ENCODE measurements around the gene ALKBH4. TPM values are rescaled to one million over a fixed set of nuclear protein-coding genes. Genes with fewer than 3 reads are reported as not detected.
"Not testable (repeated sequence)": the region's sequence is repeated elsewhere in the genome, so short reads cannot be mapped to it uniquely, and the experiment has no call there.

ALKBH4 gene, protein sequence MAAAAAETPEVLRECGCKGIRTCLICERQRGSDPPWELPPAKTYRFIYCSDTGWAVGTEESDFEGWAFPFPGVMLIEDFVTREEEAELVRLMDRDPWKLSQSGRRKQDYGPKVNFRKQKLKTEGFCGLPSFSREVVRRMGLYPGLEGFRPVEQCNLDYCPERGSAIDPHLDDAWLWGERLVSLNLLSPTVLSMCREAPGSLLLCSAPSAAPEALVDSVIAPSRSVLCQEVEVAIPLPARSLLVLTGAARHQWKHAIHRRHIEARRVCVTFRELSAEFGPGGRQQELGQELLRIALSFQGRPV
- total RNA-seq, result 54.7 TPM

DNA sequence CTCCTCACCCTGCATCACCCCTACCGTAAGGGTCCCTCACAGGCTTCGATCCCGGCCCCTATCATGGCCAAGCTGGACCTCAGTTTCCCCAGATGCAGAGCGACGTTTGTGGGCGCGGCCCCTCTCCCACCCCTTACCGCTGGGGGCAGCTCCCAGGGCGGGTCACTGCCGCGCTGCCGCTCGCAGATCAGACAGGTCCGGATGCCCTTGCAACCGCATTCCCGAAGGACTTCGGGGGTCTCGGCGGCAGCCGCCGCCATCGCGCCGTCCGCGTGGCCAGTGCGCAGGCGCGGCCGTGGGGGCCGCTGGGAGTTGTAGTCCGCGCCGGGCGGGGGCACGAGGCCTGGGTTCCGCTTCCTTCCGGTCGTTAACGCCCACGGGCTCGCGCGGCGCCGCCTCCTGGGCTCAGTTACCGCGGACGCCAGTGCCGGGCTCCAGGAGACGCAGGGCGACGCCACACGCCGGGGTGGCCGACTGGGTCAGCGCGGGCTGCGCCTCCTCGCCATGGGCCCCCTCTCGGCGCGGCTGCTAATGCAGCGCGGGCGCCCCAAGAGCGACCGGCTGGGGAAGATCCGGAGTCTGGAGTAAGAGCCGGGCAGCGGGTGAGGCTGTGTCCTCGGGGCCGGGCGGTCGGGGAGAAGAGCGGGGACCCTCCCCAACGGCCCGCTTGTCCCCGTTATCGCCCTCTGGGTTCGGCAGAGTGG lies at the start of gene ALKBH4, which contains the start of gene LRWD1:
TSS of gene ALKBH4 (minus strand) at position 287 of the 704 bp plus-strand sequence. CDS start at position 260, 27 bp downstream.
TSS of gene LRWD1 (plus strand) at position 408 of the 704 bp plus-strand sequence. CDS start at position 505, 97 bp downstream.
- peak; percentile 96 for DNase-seq

DNA sequence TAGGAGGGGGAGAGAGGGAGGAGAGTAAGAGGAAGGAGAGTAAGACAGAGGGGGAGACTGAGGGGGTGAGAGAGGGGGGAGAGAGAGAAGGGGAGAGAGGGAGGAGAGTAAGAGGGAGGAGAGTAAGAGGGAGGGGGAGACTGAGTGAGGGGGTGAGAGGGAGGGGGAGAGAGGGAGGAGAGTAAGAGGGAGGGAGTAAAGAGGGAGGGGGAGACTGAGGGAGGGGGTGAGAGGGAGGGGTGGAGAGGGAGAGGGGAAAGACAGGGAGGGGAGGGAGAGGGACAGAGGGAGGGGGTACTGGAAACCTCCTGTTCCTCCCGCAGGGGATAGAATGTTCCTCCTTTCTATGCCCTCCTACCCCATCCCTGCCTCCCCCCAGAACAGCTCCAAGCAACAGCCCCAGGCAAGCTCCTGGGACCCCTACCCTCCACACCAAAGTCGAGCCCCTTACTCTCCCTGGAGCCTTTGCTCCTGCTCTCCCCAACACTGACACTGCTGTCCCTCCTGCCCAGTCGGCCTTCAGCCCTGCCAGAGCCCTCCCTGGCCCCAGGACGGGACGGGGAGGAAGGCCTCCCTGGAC lies 48.1 kb upstream of the ALKBH4 start:
- DNase-seq, result not testable (repeated sequence)

DNA sequence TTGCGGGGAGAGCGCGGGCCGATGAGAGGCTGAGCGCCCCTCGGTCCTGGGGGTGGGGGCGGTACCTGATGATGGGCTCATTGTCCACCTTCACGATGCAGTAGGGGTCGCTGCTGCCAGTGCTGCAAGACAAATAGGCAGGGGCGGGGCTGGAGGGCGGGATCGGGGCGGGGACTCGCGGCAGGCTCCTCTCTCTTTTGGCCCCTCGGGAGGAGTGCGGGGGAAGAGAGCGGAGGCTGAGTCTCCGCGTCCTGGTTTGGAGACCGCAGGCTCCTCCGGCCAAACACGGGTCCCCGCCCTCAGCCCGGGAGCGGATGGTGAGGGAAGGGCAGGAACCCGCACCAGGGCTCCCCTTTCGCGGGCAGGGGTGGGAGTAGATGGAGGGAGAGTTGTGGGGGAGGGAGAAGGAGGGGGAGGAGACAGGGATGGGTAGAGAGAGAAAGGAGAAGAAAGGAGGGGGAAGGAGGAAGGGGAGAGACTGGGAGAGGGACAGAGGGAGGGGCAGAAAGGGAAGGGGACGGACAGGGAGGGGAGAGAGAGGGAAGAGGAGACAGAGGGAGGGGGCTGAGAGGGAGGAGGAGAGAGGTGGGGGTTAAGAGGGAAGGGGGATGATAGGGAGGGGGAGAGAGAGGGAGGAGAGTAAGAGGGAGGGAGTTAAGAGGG lies 47.3 kb upstream of the ALKBH4 start:
- not testable (repeated sequence) for DNase-seq

DNA sequence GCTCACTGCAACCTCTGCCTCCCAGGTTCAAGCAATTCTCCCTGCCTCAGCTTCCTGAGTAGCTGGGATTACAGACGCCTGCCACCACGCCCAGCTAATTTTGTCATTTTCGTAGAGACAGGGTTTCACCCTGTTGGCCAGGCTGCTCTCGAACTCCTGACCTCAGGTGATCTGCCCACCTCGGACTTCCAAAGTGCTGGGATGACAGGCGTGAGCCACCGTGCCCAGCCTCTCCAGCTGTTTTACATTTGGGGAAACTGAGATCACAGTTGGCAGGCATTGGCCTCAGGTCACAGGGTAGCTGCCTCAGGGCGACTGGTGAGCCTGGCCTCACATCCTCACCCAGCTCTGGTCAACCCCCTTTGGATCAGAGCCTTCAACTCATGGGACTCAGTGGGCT lies 45.9 kb upstream of the ALKBH4 start:
- not testable (repeated sequence) for DNase-seq

DNA sequence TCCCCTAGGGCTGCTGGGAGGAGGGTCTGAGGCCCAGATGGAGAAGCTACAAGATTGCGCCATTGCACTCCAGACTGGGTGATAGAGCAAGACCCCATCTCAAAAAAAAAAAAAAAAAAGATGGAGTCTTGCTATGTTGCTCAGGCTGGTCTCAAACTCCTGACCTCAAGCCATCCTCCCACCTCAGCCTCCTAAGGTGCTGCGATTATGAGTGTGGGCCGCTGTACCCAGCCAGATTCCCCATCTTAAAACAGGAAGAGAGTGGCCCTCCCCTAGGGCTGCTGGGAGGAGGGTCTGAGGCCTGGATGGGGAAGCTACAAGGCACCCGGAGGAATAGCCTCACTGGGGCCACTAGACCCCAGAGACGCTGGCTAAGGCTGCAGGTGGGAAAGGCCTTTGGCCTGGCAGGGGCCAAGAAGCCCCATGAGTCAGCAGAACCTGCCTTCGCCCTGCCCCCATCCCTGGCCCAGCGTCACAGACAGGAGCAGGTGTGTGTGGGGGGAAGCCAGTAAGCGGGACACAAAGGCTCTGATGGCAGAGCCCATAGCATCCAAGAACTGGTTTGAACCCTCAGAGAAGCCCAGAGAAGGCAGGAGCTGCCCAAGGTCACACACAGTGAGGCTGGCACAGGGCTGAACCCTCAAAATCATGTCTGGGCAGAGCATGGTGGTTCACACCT lies 42.9 kb upstream of the ALKBH4 start:
- DNase-seq, result not testable (repeated sequence)

DNA sequence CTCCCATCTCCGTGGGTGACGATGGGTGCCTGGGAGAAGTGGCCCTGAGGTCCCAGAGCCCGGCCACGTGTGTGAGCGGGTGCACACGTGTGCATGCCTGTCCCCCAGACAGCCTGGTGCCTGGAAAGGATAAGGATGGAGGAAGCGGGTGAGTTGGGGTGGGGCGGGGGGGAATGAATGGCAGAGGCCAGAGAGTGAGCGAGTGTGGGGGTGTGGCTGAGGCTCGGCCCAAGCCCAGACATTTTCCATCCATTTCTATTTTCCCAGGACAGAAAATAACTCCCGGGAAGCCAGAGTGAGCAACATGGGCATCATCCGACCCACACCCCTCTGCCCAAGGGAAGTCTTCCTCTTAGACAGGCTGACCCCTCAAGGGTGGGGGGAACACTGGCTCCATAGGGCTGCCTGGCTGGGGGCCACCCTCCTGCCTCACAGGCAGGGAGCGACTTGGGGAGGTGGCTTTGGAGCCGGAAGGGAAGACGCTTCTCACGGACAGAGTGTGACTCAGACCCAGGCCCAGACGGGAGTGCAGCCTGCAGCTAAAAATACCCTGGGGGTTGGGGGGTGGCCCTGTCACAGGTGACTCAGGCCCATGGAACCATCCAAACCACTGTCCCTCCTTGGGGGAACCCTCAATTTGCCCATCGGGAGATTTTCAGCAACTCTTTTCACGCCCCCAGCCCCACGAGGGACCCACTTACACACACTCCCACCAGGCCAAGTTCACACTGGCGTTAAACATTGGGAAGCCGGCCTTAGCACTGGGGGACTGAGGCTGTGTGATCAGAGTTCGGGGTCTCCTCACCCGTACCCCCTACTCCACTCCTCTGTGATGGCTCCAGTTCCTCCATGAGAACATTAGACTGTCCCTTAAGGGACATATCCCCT lies 40.9 kb upstream of the ALKBH4 start:
- DNase-seq, result not testable (repeated sequence)

DNA sequence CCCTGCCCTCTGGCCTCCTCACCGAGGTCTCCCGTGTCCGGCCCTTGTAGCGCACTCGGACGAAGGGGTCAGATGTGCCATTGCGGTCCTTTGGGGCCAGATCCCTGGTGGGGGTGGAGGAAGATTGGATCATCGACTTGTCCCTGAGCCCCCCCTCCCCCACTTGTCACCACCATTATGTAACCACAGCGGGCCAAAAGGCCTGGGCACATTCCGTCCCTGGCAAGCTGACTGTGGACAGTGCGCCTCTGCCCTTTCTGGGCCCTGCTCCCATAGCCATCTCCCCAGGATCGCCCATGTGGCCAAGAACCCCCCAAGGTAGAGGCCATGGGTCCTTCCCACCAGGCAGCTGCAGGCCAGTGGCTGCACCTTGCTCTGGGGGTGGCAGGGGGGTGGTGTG lies 38.5 kb upstream of the ALKBH4 start:
- not testable (repeated sequence) for DNase-seq

DNA sequence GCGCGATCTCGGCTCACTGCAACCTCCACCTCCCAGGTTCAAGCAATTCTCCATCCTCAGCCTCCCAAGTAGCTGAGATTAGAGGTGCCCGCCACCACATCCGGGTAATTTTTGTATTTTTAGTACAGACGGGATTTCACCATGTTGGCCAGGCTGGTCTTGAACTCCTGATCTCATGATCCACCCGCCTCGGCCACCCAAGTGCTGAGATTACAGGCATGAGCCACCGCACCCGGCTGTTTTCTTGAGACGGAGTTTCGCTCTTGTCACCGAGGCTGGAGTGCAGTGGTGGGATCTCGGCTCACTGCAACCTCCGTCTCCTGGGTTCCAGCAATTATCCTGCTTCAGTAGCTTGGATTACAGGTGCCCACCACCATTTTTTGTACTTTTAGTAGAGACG lies 33.7 kb upstream of the ALKBH4 start:
- DNase-seq, result not testable (repeated sequence)

DNA sequence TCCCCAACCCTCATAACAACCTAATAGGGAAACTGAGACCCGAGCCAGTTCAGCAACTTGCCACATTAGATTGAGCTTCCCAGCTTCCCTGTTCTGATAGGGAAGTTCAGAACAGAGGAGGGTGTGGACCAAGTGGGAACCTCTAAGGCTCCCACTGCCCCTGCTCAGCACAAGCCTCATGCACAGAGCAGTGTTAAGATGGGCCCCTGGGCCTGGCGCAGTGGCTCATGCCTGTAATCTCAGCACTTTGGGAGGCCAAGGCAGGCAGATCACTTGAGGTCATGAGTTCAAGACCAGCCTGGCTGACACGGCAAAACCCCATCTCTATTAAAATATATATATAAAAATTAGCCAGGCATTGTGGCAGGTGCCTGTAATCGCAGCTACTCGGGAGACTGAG lies 32.6 kb upstream of the ALKBH4 start:
- not testable (repeated sequence) for DNase-seq

DNA sequence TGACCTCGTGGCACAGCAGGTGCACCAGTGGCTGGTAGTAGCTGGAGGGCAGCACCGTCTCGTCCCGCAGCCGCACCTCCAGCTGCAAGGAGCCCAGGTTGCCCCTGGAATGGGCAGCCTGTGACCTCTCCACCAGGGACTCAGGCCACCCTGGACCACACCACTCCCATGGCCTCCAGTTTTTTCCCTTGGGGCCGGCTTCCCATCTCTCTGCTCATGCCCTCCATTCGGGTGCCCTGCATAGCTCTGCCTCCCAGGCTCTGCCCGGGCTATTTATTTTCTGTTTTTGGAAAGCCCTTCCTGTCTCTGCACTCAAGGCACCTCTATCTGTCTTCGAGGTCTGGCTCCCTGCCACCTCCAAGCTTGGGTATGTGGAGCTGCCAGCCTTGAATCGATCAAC lies 32.2 kb upstream of the ALKBH4 start:
- not testable (repeated sequence) for DNase-seq

DNA sequence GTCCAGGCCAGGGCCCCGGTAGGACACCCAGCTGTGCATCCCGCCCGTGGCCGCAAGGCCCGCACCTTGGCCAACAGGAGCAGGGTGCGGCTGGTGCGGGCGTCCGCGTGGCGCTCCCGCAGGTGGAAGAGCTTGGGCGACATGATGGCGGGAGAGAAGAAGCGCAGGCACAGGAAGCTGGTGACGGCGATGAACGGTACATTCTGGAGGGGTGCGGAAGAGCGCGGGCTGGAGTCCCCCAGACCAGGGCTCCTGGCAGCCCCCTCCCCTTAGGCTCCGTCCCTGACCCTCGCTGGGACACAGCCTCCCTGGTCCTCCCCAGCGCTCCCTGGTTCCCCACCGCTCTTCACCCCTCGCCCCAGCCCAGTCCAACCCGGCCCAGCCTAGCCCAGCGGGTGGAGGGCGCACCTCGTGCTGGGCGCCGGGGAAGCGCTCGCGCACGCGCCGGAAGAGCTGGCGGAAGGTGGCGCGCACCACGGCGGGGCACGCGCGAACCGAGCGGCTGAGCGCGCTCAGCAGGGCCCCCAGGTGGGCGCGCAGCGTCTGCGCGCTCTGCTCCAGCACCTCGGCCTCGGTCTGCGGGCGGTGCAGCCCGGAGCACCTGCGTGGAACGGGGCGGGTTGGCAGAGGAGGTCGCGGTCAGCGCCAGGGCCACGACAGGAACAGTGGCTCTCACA lies 29.9 kb upstream of the ALKBH4 start:
- DNase-seq, result not testable (repeated sequence)

DNA sequence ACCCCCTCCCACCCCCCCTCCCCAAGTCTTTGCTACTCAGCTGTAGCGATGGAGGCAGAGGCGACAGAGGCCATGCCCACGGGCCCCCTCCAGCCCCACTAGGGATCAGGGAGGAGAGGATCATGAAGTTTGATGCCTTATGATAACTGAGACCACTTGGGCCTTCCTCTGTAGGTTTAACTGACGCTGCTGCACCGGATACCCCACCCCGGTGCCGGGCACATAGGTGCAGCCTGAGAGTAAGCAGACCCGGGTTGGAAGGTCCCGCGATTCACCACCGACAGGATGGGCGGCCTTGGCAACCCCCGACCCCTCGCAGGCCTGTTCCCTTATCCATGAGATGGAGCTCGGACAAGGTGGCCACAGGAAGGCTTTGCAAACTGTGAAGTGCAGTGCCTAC lies 29.4 kb upstream of the ALKBH4 start:
- DNase-seq, result not testable (repeated sequence)

DNA sequence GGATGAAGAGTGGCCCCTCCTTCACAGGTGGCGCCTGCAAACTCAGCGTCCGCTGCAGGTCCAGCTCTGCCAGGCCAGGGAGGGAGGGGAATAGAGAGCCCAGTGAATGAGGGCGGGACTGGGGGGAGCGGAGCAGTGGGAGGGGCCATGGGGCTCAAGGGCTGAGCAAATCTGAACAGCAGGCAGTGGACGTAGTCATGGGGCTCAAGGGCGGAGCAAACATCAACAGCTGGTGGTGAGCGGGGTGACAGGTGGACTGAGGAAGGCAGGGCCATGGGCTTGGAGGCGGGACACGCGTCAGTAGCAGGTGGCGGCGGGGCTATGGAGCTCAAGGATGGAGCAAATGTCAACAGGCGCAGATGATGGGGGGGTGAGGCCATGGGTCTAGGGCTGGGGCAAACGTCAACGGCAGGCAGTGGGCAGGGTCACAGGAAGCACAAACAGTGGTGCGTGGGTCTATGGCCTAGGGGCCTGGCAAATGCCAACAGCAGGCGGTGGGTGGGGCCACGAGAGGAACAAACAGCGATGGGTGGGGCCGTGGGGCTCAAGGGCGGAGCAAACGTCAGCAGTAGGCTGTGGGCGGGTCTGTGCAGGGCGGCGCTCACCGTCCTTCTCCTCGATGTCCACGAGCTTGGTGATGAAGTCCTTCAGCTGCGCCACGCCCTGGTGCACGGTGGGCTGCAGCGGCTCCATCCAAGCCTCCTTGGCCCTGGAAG lies 28.7 kb upstream of the ALKBH4 start:
- not testable (repeated sequence) for DNase-seq

DNA sequence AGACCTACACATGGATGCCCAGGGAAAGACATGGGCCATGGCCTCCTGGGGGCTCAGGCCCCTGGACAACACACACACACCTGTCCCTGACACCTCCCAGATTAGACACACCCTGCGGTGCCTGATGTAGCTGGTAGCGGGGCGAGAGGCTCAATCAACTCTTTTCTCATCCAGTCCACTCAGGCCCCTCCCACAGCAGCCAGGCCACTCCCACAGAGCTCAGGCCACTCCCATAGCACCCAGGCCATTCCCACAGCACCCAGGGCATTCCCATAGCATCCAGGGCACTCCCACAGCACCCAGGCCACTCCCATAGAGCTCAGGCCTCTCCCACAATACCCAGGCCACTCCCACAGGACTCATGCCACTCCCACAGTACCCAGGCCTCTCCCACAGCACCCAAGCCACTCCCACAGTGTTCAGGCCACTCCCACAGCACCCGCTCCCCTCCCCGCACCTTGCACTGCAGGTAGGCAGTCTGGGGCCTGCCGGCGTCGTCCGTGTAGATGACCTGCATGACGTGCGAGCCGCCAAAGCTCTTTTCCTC lies 25.9 kb upstream of the ALKBH4 start:
- not testable (repeated sequence) for DNase-seq

DNA sequence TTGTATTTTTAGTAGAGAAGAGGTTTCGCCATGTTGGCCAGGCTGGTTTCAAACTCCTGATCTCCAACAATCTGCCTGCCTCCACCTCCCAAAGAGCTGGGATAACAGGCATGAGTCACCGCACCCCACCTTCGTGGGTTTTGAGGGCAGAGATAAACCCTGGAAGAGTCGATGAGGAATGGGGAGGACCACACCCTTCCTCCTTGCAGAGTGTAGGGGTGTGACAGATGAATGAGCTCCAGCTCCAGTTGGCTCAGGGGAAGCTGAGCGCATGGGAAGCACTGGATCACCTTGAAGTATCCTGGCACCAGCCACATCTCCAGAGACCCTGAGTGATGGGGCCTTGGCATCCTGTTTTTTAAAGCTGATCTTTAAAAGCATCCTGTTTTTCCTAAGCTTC lies 19.7 kb upstream of the ALKBH4 start:
- not testable (repeated sequence) for DNase-seq

DNA sequence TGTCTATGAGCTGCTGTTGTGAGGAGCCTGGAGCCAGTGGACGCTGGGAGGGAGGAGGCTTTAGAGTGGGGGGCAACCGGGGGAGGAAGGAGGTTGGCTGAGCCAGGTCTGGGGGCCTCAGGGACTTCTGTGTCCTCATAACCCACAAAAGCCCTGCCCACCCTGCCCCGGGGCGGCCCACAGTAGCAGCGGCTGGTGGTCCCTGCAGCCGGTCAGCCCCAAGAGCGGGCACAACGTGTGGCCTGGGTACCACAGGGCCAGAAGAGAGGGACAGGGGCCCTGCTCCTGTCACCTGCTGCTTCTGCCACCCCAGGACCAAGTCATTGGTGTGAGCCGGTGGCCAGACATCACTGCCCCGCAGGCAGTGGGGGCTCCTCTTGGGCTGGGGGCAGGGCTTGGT lies 17.3 kb upstream of the ALKBH4 start:
- not testable (repeated sequence) for DNase-seq

DNA sequence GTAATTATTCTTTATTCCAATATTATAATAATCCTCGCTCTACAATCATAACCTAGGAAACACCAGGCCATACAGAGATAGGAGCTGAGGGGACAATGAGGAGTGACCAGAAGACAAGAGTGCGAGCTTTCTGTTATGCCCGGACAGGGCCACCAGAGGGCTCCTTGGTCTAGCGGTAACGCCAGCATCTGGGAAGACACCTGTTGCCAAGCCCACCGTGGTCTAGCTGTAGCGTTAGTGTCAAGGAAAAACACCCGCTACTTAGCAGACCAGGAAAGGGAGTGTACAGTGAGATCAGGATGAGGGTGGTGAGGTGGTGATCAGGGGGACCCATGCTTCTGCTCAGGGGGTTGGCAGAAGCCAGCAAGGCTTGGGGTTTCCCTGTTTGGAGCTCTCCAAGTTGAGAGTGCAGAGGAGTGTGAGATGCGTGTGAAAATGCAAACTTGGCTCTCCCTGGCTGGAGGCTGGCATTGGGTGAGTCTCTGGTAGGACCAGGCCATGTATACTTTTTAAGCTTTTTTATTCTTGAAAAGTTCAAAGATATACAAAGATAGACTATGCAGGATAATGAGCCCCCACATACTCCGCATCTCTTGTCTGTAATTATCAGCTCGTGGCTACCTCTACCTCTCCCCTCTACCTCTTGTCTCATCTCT lies 15.4 kb upstream of the ALKBH4 start:
- DNase-seq, result not testable (repeated sequence)

DNA sequence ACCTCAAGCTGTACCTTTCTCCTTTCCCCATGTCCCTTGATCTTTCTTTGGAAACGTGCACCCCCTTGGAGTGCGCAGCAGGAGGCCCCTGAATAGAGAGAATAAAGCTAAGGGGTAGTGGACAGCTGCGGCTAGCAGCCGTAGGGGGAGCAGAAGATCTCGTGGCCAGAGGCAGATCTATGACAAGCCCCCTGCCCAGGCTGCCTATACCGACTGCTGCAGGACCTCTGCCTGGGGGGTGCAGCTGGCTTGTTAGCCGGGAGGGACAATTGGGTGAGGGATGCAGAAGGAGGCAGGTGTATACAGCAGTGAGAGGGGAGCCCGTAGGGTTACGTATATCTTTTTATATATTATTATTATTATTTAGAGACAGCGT lies 14.5 kb upstream of the ALKBH4 start:
- DNase-seq, result not testable (repeated sequence)

Measured in tongue (tissue), 2 donors.